NCI-H146 treated with DMSO at 0.1 percent for 48 hours (cell line): Measurements from ENCODE around the gene CRISPLD2.

Source experiments
- DNase-seq: peaks from one replicate; lab custom pipeline; 2025; ENCODE audit not compliant: unreplicated experiment; lab: John Stamatoyannopoulos, UW

Gene CRISPLD2

GRCh38 chr16:84795329-84796053 is 24.3 kb upstream of the CRISPLD2 start:
- no peak for DNase-seq

DNA sequence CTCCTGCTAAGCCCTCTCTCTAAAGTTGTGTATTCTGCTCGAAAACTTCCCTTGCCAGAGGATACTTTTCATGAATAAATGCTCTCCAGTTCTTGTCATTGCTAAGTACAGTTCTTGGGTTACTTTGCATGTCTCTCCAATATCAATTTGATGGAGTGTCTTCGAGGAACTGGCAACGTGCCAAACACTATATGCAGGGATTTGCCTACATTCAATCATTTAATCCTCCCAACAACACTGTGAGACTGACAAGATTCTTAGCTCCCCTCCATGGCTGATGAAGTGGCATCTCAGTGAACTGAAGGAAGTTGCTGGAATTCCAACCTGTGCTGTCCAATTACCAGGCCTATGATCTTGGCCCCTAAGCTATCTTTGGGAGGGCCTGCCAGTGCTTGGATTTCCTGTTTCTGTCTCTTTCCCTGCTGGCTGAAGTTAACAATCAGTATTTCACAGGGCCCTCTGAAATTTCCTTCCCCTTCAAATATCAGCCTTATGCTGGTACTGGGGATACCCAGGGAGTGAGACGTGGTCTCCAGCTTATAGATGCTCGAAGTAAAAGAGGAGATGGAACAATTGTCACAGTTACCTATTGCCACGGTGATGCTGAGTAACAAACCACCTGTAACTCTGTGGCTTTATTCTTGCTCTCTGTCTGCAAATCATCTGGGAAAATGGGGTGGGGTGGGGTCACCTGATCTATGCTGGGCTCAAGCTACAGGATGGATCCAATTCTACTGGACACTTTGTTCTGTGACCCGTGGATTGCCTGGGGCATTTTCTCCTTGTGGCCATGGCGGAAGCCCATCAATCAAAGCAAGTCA is 19.4 kb upstream of the CRISPLD2 start:
- DNase-seq = no peak

- DNase-seq = no peak
These were observed 16.6 kb upstream of the CRISPLD2 start for GRCh38 chr16:84803146-84803545.

DNA sequence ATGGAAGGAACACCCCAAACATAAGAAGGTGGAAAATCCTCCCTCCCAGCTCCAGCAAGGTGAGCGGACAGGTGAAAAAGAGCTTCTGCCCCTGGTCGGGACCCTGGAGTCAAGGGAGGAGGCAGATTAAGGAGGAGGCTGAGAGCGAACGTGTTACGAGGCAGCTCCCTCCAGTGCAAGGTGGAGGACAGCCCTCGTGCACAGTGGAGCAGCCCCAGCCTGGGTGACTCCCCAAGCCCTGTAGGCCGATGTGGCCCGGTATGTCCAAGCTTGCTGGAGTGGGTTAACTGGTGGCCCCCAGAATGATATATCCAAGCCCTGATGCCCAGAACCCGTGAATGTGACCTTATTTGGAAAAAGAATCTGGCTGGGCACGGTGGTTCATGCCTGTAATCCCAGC is 15.5 kb upstream of the CRISPLD2 start:
- no peak for DNase-seq

GRCh38 chr16:84806256-84806889 is 13.4 kb upstream of the CRISPLD2 start:
- no peak for DNase-seq

- DNase-seq = no peak
These were observed 12.9 kb upstream of the CRISPLD2 start for GRCh38 chr16:84806890-84807258.

GRCh38 chr16:84807776-84808175 is 12.0 kb upstream of the CRISPLD2 start:
- DNase-seq = no peak

- no peak for DNase-seq
These were observed 11.0 kb upstream of the CRISPLD2 start for GRCh38 chr16:84808826-84809225.

DNA sequence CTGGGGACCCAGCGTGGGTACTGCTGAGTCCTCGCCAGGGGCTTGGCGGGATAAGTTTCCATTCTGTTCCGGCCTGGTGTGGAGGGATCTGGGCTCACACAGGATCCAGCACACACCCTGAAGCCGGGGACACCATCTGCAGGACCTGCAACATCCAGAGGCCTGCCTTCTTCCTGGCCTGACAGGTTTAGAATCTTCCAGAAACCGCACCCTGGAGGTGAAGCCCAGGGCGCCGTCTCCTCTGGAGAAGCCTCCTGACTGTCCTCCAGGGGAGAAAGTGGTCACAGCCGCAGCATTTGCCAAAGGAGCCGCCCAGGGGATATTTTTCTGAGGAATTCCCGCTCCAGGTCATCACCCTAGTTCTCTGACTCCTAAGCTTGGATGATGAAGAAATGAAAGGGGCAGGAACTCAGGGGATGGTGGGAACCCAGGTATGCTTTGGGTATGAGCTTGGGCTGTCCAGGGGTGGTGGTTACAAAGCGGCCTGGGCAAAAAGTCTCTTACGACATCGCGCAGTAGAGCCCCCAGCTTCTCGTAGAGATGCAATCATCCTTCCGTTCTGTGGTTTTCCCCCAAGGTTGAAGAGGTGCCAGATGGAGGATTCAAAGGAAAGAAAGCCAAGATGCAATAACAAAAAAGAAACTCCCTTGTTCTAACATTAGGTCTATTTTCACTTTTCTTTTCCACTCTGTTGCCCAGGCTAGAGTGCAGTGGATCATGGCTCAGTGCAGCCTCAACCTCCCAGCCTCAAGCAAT is 9.1 kb upstream of the CRISPLD2 start:
- no peak for DNase-seq

DNA sequence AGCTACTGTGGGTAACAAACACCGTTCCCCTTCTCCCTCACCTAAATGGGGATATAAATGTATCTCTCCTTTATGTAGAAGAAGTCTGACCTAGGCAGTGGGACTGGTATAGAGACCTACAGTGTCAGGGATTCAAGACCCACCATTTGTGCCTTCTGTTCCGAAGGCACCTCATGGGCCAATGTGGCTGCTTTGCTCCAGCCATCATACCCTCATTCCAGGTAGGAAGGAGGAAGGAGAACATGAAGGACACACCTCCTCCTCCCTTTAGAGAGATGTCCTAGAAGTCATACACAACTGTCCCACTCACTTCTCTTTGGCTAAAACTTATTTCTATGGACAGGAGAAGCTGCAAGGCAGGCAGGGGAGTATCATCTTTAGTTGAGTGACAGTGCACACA is 8.3 kb upstream of the CRISPLD2 start:
- no peak for DNase-seq

DNA sequence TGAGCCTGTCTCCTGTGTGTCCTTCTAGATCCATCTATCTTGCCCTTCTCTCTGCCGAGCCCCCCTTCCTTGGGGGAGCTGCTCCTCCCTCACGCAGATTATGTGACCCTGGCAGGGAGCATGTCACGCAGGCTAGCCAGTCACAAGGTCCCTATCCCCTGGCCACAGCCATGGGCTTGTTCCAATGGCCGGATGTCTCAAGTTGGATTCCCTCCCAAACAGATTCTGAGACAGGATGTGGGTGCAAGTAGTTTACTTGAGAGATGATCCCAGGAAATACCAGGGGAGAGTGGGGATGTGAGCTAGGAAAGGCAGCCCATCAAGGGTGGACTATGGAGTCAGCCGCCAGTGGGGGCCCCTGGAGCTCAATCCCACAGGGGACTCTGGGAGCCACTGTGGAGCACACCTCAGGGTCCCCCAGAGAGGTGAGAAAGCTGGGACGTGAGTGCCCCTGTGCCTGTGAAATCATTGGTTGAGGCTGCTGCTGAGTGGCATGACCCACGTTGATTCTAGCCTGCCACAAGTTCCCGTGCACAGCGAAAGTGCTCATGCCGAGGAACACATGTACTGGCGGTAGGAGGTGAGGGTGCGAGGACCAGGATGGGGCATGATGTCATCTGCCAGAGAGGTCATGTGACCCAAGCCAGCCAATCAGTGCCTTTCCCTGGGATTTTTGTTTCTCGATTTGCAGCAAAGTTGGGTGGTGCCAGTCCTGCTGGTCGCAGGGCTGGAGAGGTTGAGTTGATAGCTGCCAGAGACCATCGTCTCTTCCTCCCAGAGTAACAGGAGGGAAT is 6.4 kb upstream of the CRISPLD2 start:
- no peak for DNase-seq

DNA sequence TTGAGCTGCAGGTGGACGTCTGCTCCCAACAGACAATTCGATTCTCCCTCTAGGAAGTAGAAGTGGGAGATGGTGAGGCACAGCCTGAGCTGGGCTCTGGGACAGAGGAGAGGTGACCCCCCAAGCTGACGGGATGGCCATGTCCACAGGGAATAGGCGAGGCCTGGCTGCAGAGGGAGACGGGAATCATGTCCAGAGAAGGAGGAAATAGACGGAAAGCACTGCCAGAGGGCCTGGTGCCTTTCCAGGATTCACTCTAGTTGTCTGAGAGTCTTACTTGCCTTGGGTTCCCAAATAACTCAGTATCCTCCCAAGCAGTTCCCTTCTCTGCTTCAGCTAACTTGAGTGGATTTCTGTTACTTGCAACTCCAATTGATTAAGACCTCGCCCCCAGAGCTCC is 4.3 kb upstream of the CRISPLD2 start:
- no peak for DNase-seq

GRCh38 chr16:84816023-84816422 is 3.8 kb upstream of the CRISPLD2 start:
- no peak for DNase-seq

GRCh38 chr16:84816485-84816884 is 3.3 kb upstream of the CRISPLD2 start:
- DNase-seq = no peak

DNA sequence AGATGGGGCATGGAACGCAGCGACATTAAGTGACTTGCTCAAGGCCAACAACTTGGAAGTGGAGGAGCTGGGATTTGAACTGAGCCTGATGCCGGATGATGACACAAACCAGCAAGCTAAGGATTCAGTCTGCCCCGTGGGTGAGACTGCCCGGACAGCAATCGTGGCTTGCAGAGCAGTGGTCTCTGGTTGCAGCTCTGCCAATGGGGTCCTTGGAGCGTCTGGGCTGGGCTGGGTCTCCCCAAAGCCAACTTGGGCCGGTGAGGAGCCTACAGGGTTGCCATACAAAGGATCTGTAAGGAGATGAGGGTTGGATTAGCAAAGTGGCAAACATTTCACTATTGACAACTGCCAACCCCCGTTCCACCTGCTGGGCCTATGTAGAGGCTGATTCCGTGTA is 2.6 kb upstream of the CRISPLD2 start:
- DNase-seq = no peak

DNA sequence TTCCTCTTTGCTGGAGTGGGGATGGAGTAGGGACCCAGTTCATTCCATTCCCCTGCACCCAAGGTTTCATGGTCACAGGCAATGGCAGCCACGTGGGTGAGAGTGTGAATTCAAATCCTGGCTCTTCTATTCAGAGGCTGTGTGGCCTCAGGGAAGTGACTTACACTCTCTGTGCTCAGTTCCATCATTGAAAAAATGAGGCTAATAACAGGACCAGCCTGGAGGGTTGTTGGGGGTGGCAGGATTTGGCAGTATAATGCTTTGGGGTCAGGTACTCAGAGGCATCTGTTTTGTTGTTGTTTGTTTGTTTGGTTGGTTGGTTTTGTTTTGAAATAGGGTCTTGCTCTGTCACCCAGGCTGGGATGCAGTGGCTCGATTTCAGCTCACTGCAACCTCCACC is 2.2 kb upstream of the CRISPLD2 start:
- DNase-seq = no peak

GRCh38 chr16:84818133-84818532 is 1.7 kb upstream of the CRISPLD2 start:
- no peak for DNase-seq

GRCh38 chr16:84818989-84819643 is 669 bp upstream of the CRISPLD2 start:
- DNase-seq = no peak

- no peak for DNase-seq
These were observed 510 bp downstream of the CRISPLD2 start for GRCh38 chr16:84820305-84820684.

GRCh38 chr16:84820771-84821170 is 986 bp downstream of the CRISPLD2 start:
- no peak for DNase-seq
